DND-41 (cell line): ENCODE results near the gene RBBP7.

Experiments
- ATAC-seq: fragments of 200-7000 bp; cut with Tn5 transposase; 3 replicates; pipeline ENCODE4 v1.9.1; 2021; ENCODE audit warnings: low read depth; ENCODE audit not compliant: insufficient read depth
- DNase-seq: peaks from one replicate; pipeline ENCODE4 v3.0.0-alpha.2; 2020
- H2AFZ ChIP-seq: 2 replicates; pipeline ENCODE4 v1.6.0; 2012; ENCODE audit warnings: low read depth, low read length
- H3K27ac ChIP-seq: 2 replicates; pipeline ENCODE4 v1.5.1; 2012; ENCODE audit warnings: low read length, inconsistent platforms
- H3K27me3 ChIP-seq: fragments of 200-600 bp; sonication (generic); 2 replicates; pipeline ENCODE4 v1.6.0; 2012; ENCODE audit warnings: low read length, mild to moderate bottlenecking, inconsistent platforms; ENCODE audit not compliant: insufficient read depth, poor library complexity
- H3K36me3 ChIP-seq: 2 replicates; pipeline ENCODE4 v1.5.1; 2012; ENCODE audit warnings: low read length, inconsistent platforms; ENCODE audit not compliant: insufficient read depth
- H3K4me1 ChIP-seq: 2 replicates; pipeline ENCODE4 v1.5.1; 2012; ENCODE audit warnings: mild to moderate bottlenecking, low read length; ENCODE audit not compliant: insufficient read depth
- H3K4me2 ChIP-seq: 2 replicates; pipeline ENCODE4 v1.6.0; 2012; ENCODE audit warnings: mild to moderate bottlenecking, moderate library complexity, low read length, inconsistent platforms; ENCODE audit not compliant: insufficient read depth
- H3K4me3 ChIP-seq, 2 experiments: fragments of 200-600 bp in 1 of 2; shearing (Covaris generic) in 1 of 2; 2 replicates each; pipeline ENCODE4 v1.5.1; 2012 to 2016; ENCODE audit warnings: inconsistent platforms in 2 of 2, low read length in 2 of 2, mild to moderate bottlenecking in 2 of 2, low read depth in 1 of 2, moderate library complexity in 1 of 2
- H3K79me2 ChIP-seq: 2 replicates; pipeline ENCODE4 v1.6.0; 2012; ENCODE audit warnings: low read length, inconsistent platforms; ENCODE audit not compliant: insufficient read depth
- H3K9ac ChIP-seq: 2 replicates; pipeline ENCODE4 v1.6.0; 2012; ENCODE audit warnings: low read depth, mild to moderate bottlenecking, inconsistent platforms, low read length, moderate library complexity
- H3K9me3 ChIP-seq: 2 replicates; pipeline ENCODE4 v1.5.1; 2012; ENCODE audit warnings: low read length, moderate library complexity, mild to moderate bottlenecking, inconsistent platforms; ENCODE audit not compliant: insufficient read depth, severe bottlenecking
- H4K20me1 ChIP-seq: 2 replicates; pipeline ENCODE4 v1.6.0; 2012; ENCODE audit warnings: low read length; ENCODE audit not compliant: insufficient read depth
- EZH2 ChIP-seq: IDR thresholded peaks from 3 replicates; pipeline ENCODE4 v1.6.1; 2012; ENCODE audit warnings: borderline replicate concordance, low read depth, mild to moderate bottlenecking, moderate library complexity, low read length, inconsistent platforms; ENCODE audit not compliant: severe bottlenecking
- TF ChIP-seq, protein P1 (sequence below): IDR thresholded peaks from 2 replicates; pipeline ENCODE4 v1.5.1; 2012; ENCODE audit warnings: borderline replicate concordance, low read length, moderate library complexity, mild to moderate bottlenecking; ENCODE audit not compliant: poor library complexity, severe bottlenecking; ENCODE audit errors: extremely low read depth

RBBP7 gene

GRCh38 chrX:16903274-16904022 lies 33.3 kb upstream of the RBBP7 start:
- DNase-seq (no peak), ATAC-seq (no peak)
- no peaks in the 10 kb centered on the region for H3K9me3 ChIP-seq
- no peaks in the 10 kb centered on the region for H4K20me1 ChIP-seq
- no peaks in the 10 kb centered on the region for H3K79me2 ChIP-seq
- no peak for TF ChIP-seq EZH2
- TF ChIP-seq, protein P1, sequence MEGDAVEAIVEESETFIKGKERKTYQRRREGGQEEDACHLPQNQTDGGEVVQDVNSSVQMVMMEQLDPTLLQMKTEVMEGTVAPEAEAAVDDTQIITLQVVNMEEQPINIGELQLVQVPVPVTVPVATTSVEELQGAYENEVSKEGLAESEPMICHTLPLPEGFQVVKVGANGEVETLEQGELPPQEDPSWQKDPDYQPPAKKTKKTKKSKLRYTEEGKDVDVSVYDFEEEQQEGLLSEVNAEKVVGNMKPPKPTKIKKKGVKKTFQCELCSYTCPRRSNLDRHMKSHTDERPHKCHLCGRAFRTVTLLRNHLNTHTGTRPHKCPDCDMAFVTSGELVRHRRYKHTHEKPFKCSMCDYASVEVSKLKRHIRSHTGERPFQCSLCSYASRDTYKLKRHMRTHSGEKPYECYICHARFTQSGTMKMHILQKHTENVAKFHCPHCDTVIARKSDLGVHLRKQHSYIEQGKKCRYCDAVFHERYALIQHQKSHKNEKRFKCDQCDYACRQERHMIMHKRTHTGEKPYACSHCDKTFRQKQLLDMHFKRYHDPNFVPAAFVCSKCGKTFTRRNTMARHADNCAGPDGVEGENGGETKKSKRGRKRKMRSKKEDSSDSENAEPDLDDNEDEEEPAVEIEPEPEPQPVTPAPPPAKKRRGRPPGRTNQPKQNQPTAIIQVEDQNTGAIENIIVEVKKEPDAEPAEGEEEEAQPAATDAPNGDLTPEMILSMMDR: no peak
- no peak overlapping the region for H3K27ac ChIP-seq
- H2AFZ ChIP-seq: no peak overlapping the region
- no peaks in the 10 kb centered on the region for H3K27me3 ChIP-seq
- H3K4me2 ChIP-seq: no peak overlapping the region
- H3K36me3 ChIP-seq: no peaks in the 10 kb centered on the region
- H3K4me1 ChIP-seq: no peaks in the 10 kb centered on the region
- no peak overlapping the region for H3K9ac ChIP-seq
- H3K4me3 ChIP-seq: no peak overlapping the region

GRCh38 chrX:16897445-16897844 lies 27.3 kb upstream of the RBBP7 start:
- no peaks in the 10 kb centered on the region for H3K27me3 ChIP-seq
- H3K79me2 ChIP-seq: no peaks in the 10 kb centered on the region
- no peak overlapping the region for H3K9ac ChIP-seq
- H2AFZ ChIP-seq: no peak overlapping the region
- peaks cover 3% of the 10 kb centered on the region for H3K4me1 ChIP-seq
- no peak overlapping the region for H3K27ac ChIP-seq
- no peak overlapping the region for H3K4me2 ChIP-seq
- TF ChIP-seq, protein P1: no peak
- no peak for TF ChIP-seq EZH2
- no peaks in the 10 kb centered on the region for H3K9me3 ChIP-seq
- H3K4me3 ChIP-seq: no peak overlapping the region
- no peak for DNase-seq
- H3K36me3 ChIP-seq: no peaks in the 10 kb centered on the region
- ATAC-seq: no peak
- H4K20me1 ChIP-seq: no peaks in the 10 kb centered on the region

- peak overlapping the region; percentile 28 for H2AFZ ChIP-seq
- H3K36me3 ChIP-seq: no peaks in the 10 kb centered on the region
- peak overlapping the region; percentile 51 for H3K4me2 ChIP-seq
- H3K27me3 ChIP-seq: no peaks in the 10 kb centered on the region
- peak; percentile 97 for ATAC-seq
- no peaks in the 10 kb centered on the region for H3K9me3 ChIP-seq
- TF ChIP-seq, protein P1: peak; percentile 89
- no peak for TF ChIP-seq EZH2
- H3K27ac ChIP-seq: no peak overlapping the region
- H3K9ac ChIP-seq: no peak overlapping the region
- H3K4me1 ChIP-seq: peaks cover 6% of the 10 kb centered on the region
- no peaks in the 10 kb centered on the region for H3K79me2 ChIP-seq
- peak; percentile 69 for DNase-seq
- no peaks in the 10 kb centered on the region for H4K20me1 ChIP-seq
- H3K4me3 ChIP-seq: no peak overlapping the region
These were observed 22.6 kb upstream of the RBBP7 start for GRCh38 chrX:16892504-16893362.
